ELR (cell line): Measurements from ENCODE around the gene H6PD.

Source experiments
- DNase-seq: peaks from one replicate; pipeline ENCODE4 v3.0.0-alpha.2; 2015; ENCODE audit warnings: low read depth

Gene H6PD

GRCh38 chr1:9278585-9279153 is 44.1 kb downstream of the H6PD start:
- no peak for DNase-seq

GRCh38 chr1:9279172-9279840 is 44.7 kb downstream of the H6PD start:
- no peak for DNase-seq

GRCh38 chr1:9280015-9280860 is 45.7 kb downstream of the H6PD start:
- peak; percentile 97 for DNase-seq

- DNase-seq: peak; percentile 55
Measured at GRCh38 chr1:9281071-9281827, 46.7 kb downstream of the H6PD start.

- DNase-seq: no peak
Measured at GRCh38 chr1:9281908-9282695, 47.5 kb downstream of the H6PD start.

GRCh38 chr1:9282696-9282955 is 48.1 kb downstream of the H6PD start:
- DNase-seq: no peak

GRCh38 chr1:9284061-9284460 is 49.5 kb downstream of the H6PD start:
- DNase-seq: no peak

- DNase-seq: no peak
Measured at GRCh38 chr1:9286556-9286955, 52.0 kb downstream of the H6PD start.

GRCh38 chr1:9289090-9289534 is 54.5 kb downstream of the H6PD start:
- peak; percentile 79 for DNase-seq

- DNase-seq: peak; percentile 88
Measured at GRCh38 chr1:9289711-9290485, 55.3 kb downstream of the H6PD start.

- DNase-seq: peak; percentile 81
Measured at GRCh38 chr1:9291914-9292360, 57.4 kb downstream of the H6PD start.

- peak; percentile 83 for DNase-seq
Measured at GRCh38 chr1:9292361-9293240, 58.0 kb downstream of the H6PD start, which contains the start of gene SPSB1. TSS of gene SPSB1 (plus strand) at chr1:9292894. CDS start at chr1:9355892, 62,998 bp downstream.

GRCh38 chr1:9293241-9293532 is 58.6 kb downstream of the H6PD start:
- DNase-seq: no peak

- peak; percentile 48 for DNase-seq
Measured at GRCh38 chr1:9293533-9294404, 59.2 kb downstream of the H6PD start.

GRCh38 chr1:9294405-9294773 is 59.8 kb downstream of the H6PD start:
- peak; percentile 94 for DNase-seq

GRCh38 chr1:9294910-9295636 is 60.5 kb downstream of the H6PD start:
- DNase-seq: peak; percentile 34

GRCh38 chr1:9295884-9296283 is 61.3 kb downstream of the H6PD start:
- DNase-seq: no peak

GRCh38 chr1:9296850-9297249 is 62.3 kb downstream of the H6PD start:
- no peak for DNase-seq
